ENCODE measurements around the gene CRACR2B. TPM values are rescaled to one million over a fixed set of nuclear protein-coding genes. Genes with fewer than 3 reads are reported as not detected.

CRACR2B gene
- total and polyA plus RNA-seq, 2 donors (not counting 1 experiment from before 2014, with no cell fraction given) = 9.7 to 67.7 TPM

GRCh38 chr11:848380-848931 is 20.7 kb downstream of the CRACR2B start:
- peak overlapping the region; percentile 80 for H3K4me3 Mint-ChIP-seq
- H3K27me3 ChIP-seq (replicated peaks in 1 of 4; ENCODE audit: control extremely low read depth in 1 of 4, control insufficient read depth in 3 of 4, insufficient read depth in 4 of 4, low read length in 3 of 4) = peaks cover 0 to 44% (median 10%) of the 10 kb centered on the region in 4 experiments
- ChIA-PET POLR2A (interaction anchor here (0.9 kb wide), 1 partner anchor 641 kb away, joined by 3 read pairs; the partner anchor contains the start of genes BET1L and RIC8A), CTCF (interaction anchor here (0.8 to 3.1 kb wide), 7 partner anchors 17 to 202 kb away, joined by 3 to 26 read pairs (median 3); no protein-coding TSS in a partner anchor)
- DNase-seq (peak; percentile 76), ATAC-seq (ENCODE audit: low read depth) (peak; percentile 75)
- no peaks in the 10 kb centered on the region for H3K79me2 ChIP-seq (ENCODE audit: control insufficient read depth, insufficient read depth, low read length)
- no peaks in the 10 kb centered on the region for H3K36me3 ChIP-seq (replicated peaks in 1 of 2; ENCODE audit: control extremely low read depth in 1 of 2, control insufficient read depth in 1 of 2, extremely low read depth in 1 of 2, insufficient read depth in 2 of 2, low read length in 1 of 2)
- H3K4me1 ChIP-seq (ENCODE audit: control insufficient read depth in 2 of 2, insufficient read depth in 2 of 2, low read length in 2 of 2) = peaks cover 25 to 31% of the 10 kb centered on the region in 2 donors
- H3K4me2 ChIP-seq (replicated peaks; ENCODE audit: low read depth, low read length, poor library complexity, severe bottlenecking) = peak overlapping the region; percentile 96
- peak; percentile 92 for TF ChIP-seq CTCF (IDR thresholded peaks at IDR 0.05)
- no peak for TF ChIP-seq EZH2 (IDR thresholded peaks at IDR 0.05; ENCODE audit: borderline replicate concordance, insufficient read depth, low read depth, low read length, poor library complexity, severe bottlenecking)
- H3K4me3 ChIP-seq (ENCODE audit: control extremely low read depth in 1 of 5, extremely low read depth in 1 of 5, insufficient read depth in 1 of 5, low read depth in 2 of 5, low read length in 4 of 5) = peak overlapping the region in 1 of 5 experiments; percentile 51
- WGBS (ENCODE audit: insufficient coverage) = 30% methylated on average over 14 of the region's 14 CpGs
- H3K4me1 Mint-ChIP-seq = peaks cover 18% of the 10 kb centered on the region
- H2AFZ ChIP-seq (ENCODE audit: insufficient read depth, low read depth, low read length, poor library complexity, severe bottlenecking) = no peak overlapping the region
- peaks cover 8% of the 10 kb centered on the region for H4K20me1 ChIP-seq (ENCODE audit: control insufficient read depth, insufficient read depth, low read length, poor library complexity, severe bottlenecking)
- no peak overlapping the region for H3K9ac ChIP-seq (ENCODE audit: low read length)
- intact Hi-C loops (cut with micrococcal nuclease) = no loop called here
- no peak overlapping the region for H3K27ac Mint-ChIP-seq
- H3K27me3 Mint-ChIP-seq = peaks cover 3% of the 10 kb centered on the region
- no peaks in the 10 kb centered on the region for H3K9me3 ChIP-seq (ENCODE audit: control extremely low read depth in 1 of 3, control insufficient read depth in 2 of 3, insufficient read depth in 1 of 3, low read length in 2 of 3)
- H3K9me3 Mint-ChIP-seq (ENCODE audit: insufficient read depth) = no peaks in the 10 kb centered on the region
- no peak overlapping the region for H3K27ac ChIP-seq (ENCODE audit: low read length in 2 of 2)
